CMK (cell line): ENCODE measurements around the gene KRTAP6-3.

Source experiments
- DNase-seq: peaks from one replicate; pipeline ENCODE4 v3.0.0-alpha.2; 2010; ENCODE audit warnings: low read depth

The KRTAP6-3 gene, protein sequence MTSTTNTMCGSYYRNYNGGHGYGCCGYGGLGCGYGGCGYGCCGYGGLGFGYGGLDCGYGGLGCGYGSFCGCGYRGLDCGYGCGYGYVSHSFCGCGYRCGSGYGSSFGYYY

DNA sequence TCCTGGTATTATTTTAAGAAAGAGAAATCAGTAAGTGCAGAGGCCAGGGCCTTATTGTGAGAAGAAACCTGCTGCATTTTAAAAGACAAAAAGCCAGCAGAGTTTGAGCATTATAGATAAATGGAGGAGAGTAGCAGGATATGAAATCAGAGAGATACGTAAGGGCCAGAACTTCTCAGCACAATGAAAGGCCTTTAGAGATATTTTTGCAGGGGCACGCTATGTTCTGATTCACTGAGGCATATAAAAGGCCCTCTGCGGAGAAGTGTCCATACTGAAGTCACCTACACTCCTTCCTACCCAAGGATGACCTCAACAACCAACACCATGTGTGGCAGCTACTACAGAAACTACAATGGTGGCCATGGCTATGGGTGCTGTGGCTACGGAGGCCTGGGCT is at the start of gene KRTAP6-3:
Gene KRTAP6-3, plus strand, starts transcription at position 301 of the 400 bp plus-strand sequence. Its CDS starts 6 bp downstream, at position 307.
- no peak for DNase-seq

DNA sequence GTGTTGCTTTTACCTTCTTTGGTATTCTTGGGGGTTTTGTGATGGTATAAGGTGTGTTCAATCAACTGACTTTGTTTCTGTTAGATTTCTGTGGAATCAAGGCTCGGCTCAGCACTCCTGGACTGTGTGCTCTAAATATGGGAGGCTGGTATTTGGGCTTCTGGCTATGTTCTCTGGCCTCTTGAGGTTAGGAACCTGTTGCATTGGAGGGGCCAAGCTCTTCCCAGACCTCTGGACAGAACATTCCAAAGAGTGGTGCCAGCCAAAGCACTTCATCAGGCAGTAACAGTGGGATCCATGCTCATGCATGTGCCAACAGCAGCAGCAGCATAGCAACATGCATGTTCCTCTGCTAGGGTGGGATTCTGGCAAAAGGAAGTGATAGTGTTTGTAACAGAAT is 39.5 kb upstream of the KRTAP6-3 start:
- no peak for DNase-seq

DNA sequence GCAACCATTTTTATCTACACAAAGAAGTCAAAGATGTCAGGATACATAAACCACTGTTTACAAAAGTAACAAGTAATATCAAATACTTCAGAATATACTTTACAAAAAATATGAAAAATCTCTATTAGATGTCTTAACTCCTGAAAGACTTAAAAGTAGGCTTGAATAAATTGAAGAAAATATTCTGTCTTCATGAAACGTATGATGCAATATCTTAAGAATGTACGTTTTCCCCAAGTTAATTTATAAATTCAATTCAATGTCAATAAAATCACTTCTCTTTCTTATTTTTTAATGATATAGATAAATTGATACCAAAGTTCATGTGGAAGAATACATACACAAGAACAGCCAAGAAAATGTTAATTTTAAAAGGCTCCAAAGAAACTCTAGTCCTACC is 37.1 kb upstream of the KRTAP6-3 start:
- DNase-seq, result no peak

DNA sequence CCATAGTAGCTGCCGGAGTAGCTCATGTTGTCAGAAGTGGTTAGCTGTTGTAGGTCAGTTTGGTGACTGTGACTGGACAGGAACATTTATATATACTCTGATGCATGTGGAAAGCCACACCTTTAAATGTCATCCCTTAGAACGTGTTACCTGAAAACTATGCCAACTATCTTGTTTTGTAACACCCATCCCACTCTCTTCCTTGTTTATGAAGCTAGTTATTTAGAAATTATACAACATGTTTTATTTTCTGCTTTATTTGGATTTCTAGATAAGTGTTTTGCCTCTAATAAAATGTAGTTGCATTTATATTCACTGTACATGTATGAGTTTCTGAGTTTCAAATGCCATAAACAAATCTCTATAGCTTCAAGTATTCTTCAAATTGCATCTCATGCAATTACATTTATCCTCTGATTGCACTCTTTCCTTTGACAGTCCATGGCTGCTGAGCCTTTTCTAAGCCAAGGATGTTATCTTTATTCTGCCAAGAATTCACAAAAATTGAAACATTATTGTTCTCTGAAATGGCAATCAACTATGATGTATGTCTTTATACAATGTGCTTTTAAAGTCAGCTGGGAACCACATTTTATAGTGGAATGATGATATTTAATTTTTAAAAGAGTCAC is 30.9 kb upstream of the KRTAP6-3 start, which contains the start of gene KRTAP19-7:
Gene KRTAP19-7, minus strand, starts transcription at position 51 of the 632 bp plus-strand sequence. Its CDS starts 25 bp downstream, at position 26.
- no peak for DNase-seq

DNA sequence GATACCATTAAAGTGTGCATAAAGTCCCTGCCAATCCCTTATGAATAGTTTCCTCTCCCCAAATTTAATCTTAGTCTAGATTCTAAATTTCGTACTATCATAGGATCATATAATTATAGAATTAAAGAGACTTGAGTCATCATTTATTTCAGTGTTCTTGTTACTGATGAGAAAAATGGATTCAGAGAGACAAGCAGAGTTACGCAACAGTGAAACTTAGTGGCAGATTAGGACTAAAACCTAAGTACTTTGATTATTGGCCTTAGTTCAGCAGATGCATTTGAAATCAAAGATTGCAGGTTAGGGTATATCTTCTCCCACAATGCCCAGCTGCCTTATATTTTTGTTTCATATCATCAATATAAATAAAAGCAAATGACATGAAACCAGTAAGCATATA is 30.3 kb upstream of the KRTAP6-3 start:
- no peak for DNase-seq

DNA sequence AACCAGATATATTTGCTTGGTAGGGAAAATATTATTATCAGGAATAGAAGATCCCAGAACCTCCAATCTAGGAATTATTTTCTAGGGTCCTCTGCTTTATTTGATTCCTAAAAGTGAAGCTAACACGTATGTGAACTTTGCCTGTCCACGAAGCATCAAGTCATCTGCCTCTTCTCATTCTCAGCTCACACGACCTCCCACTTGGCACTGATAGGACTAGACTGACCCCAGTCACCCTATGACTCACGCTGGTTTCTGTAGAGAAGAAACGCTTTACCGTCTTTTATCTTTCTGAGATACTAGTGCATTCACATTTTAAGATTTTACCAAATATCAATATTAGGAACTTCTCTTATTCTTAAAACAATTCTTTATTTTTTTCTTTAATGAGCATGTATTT is 29.2 kb upstream of the KRTAP6-3 start:
- DNase-seq, result no peak

DNA sequence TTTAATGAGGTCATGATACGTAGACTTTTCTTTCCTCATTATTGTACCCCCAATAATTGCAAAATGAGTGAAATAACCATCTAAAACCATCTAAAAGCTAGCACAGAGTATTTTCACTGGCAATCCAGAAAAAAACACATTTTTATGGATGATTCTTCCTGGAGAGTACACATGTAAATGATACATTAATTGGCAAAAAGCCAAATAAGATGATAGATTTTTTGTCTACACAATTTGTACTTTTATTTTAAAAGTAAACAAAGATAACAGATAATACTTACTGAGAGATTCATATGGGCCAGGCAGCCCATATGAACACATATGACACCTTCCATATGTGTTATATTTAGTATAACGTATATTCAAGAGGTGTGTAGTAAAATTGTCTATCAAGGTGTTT is 28.6 kb upstream of the KRTAP6-3 start:
- DNase-seq, result no peak

DNA sequence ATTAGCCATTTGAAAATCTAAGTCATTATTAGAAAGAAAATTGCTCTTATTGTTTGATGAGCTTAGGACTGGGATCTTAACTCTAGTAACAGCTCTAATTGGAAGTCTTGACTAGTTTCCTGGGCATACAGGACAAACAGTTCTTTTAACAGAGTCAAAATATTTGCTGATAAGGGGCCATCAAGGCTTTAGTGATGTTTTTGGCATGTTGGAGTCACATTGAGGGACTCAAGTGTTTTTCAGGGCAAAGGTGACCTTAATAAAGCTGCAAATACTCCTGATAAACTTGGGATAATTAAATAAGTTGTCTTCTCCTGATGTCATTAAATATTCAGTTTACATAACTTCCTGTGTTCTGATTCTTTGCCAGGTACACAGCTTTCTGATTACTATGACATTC is 24.6 kb upstream of the KRTAP6-3 start:
- no peak for DNase-seq

DNA sequence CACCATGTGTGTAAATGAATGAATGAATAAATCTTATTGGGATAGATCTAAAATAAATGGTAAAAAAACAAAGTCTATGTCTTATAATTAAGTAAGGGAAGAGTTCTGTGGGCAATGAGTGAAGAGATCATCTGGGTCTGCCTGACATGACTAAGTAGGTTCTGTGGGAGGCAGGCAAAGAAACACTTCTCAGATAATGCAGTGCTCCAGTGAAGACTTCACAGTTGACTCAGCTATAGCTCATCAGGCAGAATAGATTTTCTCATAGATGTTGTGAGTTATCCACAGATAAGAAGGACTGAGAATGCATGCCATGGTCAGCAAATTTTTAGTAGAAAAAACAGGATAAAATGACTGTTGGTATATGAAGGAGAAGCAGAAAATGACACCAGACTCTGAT is 14.5 kb upstream of the KRTAP6-3 start:
- no peak for DNase-seq

DNA sequence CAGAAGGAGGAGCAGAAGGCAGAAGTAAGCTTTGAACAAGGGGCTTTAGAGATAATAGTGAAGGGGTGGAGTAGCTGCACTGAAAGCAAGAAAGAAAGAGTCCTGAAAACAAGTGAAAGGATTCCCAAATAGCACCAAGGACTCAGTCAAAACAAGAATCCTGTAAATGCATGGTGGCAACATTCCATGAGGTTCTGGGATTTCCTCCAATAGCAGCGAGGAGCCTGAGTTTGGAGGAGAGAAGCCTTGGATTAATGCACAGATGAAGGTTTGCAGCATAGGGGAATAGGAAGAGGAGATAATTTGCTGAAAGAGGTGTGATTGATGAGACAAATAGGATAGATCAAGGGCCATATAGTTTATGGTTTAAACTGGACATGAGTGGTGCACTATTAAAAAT is 12.9 kb upstream of the KRTAP6-3 start:
- DNase-seq, result no peak

DNA sequence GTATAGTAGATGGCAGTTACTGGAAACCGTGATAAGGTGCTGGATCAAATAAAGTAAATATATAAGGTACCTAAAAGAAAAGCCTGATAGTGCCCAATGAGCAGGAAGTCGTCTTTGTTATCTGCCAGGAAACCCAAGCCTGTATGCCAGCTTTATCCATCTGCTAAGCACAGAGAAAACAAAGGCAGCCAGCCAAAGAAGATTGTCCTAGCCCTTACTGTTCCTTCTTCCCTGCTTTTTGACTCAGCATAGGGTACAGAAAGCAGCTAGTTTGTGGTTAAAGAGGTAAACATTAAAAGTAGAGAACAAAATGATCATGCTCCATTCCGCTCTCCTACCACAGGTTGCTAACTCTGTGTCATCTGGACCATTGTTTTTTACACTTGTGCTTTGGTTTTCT is 12.1 kb upstream of the KRTAP6-3 start:
- no peak for DNase-seq

DNA sequence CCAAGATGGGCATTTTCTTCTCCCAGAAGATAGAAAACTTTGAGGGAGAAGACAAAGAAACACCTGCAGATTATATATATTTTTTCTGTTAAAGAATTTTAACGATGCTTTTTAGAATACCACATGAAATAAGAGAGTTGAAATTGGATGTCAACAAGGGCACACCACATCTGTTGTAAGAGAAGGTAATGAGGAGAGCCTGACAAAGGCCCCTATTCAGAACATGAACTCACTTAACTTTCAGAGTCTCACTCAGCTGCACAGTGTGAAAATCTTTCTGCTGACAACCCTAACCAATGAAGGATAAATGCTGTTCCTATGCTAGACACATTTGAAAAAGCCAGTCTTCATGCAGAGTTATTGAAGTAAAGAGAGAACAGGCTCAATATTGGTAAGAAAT is 9.4 kb upstream of the KRTAP6-3 start:
- no peak for DNase-seq

DNA sequence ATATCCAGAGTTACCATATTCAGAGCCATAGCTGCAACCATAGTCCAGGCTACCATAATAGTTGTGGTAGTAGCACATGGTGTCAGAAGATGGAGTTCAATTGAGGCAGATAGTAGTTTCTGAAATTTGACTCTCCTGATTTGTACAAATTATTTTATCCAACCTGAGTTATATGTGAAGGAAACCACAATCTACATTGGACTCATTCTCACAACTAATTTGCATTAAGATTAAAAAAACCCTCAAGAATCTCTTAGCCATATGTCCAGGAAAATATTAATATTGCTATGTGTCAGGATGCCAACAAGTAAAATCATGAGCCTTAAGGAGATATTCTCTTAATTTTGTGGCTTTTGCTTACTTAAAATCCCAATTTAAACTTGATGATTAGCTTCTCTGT is 1.9 kb upstream of the KRTAP6-3 start, which contains the start of gene KRTAP22-2:
Gene KRTAP22-2, minus strand, starts transcription at position 101 of the 400 bp plus-strand sequence.
- DNase-seq, result no peak

DNA sequence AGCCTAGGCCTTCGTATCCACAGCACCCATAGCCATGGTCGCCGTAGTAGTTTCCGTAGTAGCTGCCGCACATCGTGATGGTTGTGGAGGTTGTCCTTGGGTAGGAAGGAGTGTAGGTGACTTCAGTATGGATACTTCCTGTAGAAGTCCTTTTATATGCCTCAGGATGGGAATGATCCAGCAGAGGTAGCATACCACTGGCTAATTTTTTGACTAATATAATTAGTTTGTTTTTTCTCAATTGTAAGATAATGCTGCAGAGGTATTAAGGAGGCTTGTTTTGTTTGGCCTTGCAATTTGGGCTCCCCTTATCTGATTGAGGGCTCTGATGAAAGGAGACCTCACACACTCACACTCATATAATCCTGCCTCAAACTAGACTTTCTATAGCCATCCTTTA is 6.6 kb downstream of the KRTAP6-3 start, which contains the start of gene KRTAP6-2:
Gene KRTAP6-2, minus strand, starts transcription at position 101 of the 400 bp plus-strand sequence. Its CDS starts 28 bp downstream, at position 73.
- DNase-seq, result no peak

DNA sequence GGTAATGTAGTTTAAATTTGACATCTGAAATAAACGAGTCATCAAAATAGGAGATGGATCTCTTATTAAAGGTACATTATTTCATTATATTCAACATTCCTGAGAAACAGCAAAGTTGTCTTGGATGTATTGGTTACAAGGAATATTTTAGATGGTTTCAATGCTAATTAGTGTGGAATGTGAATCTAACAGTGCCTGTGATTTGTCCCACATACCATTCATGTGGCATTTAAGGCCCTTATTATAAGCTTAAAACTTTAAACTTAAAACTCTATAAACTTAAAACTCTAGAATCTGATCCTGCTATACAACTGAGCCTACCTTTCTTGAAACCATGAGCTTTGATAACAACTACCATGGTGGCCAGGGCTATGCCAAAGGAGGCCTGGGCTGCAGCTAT is 8.5 kb downstream of the KRTAP6-3 start, which contains the start of gene KRTAP22-1:
Gene KRTAP22-1, plus strand, starts transcription at position 301 of the 400 bp plus-strand sequence.
- DNase-seq, result no peak

DNA sequence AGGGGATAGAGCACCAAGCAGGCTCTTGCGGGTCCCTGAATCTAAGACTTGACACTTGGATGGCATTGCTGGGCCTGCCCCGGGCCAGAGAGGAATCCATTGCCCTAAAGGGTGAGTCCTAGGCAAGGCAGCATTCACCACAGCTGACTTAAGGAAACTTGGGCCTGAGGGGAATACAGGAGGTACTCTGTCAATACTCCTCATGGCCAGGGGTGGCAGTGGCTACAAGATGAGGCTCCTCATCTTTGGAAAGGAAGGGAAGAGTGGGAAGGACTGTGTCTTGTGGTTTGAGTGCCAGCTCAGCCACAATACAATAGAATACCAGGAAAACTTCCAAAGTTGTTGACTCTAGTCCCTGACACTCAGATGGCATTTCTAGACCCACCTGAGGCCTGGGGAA is 13.7 kb downstream of the KRTAP6-3 start:
- no peak for DNase-seq

DNA sequence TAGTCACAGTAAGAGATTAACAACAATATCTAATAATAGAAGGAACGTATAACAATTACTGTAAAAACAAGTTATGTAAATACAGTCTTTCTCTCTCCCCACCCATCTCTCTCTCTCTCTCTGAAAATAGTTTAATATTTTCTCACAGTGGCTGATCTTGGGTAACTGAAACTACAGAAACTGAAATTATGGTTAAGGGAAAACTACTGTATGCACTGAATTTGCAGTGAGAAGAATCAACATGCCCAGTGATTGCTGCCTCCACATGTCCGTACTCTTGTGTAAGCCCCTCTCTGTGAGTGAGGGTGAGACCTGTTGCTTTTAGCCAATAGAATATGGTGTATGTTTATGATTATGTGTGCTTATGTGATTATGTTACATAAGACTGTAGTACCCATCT is 19.9 kb downstream of the KRTAP6-3 start:
- no peak for DNase-seq

DNA sequence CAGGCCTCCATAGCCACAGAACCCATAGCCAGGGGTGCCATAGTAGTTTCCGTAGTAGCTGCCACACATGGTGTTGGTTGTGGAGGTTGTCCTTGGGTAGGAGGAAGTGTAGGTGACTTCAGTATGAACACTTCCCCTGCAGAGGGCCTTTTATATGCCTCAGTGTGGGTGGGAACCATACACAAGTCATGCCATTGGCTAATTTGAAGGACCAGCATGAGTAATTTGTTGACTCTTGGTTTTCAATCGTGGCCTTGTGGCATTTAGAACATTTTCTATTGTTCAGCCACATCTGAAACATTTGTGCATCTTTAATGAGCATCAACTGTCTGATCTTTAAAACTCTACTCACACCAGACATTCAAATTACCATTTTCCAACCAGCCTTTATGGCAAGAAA is 21.6 kb downstream of the KRTAP6-3 start, which contains the start of gene KRTAP6-1:
Gene KRTAP6-1, minus strand, starts transcription at position 95 of the 400 bp plus-strand sequence. Its CDS starts 26 bp downstream, at position 69.
- no peak for DNase-seq

DNA sequence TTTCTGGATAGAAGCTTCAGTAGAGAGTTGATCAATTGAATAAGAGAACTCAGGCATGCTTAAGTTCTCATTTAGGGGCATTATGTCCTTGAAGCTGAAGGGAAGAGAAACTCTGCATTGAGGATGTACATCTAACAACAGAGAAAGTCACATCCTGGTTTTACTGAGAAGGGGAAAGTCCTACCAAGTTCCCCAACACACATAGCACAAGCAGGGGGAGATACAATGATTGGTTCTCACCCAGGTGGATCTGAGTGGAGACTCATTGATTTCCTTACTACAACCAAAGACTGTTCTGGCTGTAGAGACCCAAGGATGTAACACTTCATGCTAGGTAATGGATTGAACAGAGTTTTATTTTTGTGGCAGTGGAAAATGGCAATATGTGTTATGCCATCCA is 23.0 kb downstream of the KRTAP6-3 start:
- DNase-seq, result no peak

DNA sequence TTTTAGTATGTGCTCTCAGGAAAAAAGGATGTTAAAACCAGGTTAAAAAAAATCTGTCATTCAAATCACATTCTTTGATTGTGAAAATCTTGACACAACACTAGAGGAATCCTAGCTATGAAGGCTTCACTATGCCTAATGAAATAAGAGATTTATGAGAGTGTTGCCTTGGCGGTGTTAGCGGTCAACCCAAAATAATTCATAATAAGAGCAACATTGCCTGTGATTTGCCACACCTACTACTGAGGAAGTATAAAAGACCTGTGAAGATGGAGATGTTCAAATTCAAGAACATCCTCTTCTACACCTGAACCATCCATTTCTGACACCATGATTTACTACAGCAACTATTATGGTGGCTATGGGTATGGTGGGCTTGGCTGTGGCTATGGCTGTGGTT is 23.9 kb downstream of the KRTAP6-3 start, which contains the start of gene KRTAP20-1:
Gene KRTAP20-1, plus strand, starts transcription at position 301 of the 400 bp plus-strand sequence. Its CDS starts 30 bp downstream, at position 331.
- DNase-seq, result no peak

DNA sequence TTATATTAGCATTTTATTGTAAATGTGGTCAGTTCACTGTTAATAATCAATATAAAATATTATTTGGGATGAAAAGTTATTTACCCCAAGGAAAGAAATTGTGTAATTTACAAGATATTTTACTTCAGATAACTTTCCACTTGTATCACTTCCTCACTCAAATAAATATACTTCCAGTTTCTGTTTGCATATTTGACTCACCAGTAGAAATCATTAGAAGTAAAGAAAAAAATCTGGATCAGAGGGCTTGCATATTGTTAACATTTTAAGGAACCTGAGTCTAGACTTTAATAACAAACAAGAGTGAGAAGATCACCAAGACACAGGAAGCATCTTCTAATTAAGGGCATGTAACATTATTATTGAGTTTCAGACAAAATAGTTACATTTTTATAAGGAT is 27.8 kb downstream of the KRTAP6-3 start:
- no peak for DNase-seq

DNA sequence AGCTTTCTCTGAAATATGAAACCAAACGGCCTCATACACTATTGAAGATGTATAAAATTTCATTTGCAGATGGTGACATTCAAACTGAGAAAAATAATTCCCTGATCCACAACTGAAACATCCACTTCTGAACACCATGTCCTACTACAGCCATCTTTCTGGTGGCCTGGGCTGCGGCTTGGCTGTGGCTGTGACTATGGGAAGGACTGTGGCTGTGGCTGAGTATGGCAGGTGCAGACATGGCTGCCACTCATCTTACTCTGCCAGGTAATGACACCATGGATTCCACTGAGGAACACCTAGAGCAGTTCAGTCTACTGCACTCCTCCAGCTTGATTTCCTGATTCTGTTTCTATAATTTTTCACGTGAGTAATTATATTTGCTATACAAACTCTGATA is 28.3 kb downstream of the KRTAP6-3 start, which contains the start of gene KRTAP20-4:
Gene KRTAP20-4, plus strand, starts transcription at position 106 of the 400 bp plus-strand sequence.
- no peak for DNase-seq

DNA sequence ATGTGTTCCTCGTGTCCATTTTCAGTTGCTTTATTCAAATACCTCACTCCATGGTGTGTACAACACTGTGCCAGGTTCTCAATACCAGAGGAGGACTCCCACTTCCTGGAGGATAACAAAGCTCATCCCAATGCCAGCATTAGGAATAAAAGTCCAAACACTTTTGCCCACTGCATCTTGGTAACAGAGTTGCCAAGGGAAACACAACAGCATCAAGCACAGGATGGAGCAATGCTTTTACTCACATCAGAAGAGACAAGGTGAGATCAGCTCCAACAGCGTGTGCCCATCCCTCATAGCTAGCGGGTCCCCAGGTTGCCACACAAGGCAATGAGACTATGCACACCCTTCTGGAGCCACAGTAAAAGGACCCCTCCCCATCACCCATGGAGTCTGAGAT is 31.1 kb downstream of the KRTAP6-3 start:
- no peak for DNase-seq
